ENCODE results near the gene STK17A.

Gene STK17A

DNA sequence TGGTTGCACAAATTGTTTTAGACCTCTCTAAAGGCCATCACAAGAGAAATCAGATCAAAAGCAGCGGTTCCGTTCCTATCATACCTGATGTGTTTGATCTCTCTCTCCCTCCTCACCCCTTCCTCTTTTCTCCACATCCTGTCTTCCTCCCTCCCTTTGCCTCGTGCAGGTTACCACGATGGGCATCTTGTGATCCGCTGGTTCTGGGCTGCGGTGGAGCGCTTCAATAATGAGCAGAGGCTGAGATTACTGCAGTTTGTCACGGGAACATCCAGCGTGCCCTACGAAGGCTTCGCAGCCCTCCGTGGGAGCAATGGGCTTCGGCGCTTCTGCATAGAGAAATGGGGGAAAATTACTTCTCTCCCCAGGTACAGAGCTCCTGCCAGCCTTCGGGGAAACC is 28.5 kb upstream of the STK17A start:
- no peak for ATAC-seq
- TF ChIP-seq OSR1 (CRISPR knock-in tag; IDR thresholded peaks at IDR 0.05) (no peak), SNAI2 (CRISPR knock-in tag; IDR thresholded peaks at IDR 0.05) (no peak)

DNA sequence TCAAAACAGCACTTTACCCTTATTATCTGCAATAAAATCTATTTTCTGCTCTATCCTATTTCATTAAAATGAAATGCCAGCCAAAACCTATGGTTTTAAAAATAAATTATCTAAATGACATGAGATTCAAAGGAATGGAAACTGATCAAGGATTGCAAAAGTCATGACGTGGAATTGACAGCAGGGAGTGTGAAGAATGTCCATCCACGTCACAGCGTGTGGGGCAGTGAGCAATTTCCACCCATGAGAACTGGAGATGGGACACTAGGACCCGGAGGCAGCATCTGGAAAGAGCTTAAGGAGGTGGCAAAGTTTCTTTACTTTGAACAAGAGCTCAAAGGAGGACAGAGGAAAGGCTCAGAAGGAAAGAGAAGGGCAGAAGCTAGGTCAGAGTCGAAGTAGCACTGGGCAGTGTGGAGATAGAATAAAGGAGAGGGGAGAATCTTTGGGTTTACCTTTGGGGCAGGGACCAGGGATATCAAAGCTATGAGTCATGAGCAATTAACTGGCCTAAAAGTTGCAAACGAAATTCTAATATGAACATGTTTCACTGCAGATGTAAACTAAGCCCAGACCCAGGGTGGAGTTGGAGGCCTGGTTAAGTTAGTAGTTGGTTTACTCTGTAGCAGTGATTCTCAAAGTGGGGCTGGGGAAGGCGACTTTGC is 24.9 kb upstream of the STK17A start:
- ATAC-seq = no peak
- TF ChIP-seq ZNF565 (CRISPR knock-in tag; conservative IDR thresholded peaks at IDR 0.05; ENCODE audit: low read depth) (no peak), PPARA (CRISPR knock-in tag; IDR thresholded peaks at IDR 0.05; ENCODE audit: borderline replicate concordance) (no peak), ZNF8 (CRISPR knock-in tag; IDR thresholded peaks at IDR 0.05) (no peak)
- TF ChIP-seq, protein P1, sequence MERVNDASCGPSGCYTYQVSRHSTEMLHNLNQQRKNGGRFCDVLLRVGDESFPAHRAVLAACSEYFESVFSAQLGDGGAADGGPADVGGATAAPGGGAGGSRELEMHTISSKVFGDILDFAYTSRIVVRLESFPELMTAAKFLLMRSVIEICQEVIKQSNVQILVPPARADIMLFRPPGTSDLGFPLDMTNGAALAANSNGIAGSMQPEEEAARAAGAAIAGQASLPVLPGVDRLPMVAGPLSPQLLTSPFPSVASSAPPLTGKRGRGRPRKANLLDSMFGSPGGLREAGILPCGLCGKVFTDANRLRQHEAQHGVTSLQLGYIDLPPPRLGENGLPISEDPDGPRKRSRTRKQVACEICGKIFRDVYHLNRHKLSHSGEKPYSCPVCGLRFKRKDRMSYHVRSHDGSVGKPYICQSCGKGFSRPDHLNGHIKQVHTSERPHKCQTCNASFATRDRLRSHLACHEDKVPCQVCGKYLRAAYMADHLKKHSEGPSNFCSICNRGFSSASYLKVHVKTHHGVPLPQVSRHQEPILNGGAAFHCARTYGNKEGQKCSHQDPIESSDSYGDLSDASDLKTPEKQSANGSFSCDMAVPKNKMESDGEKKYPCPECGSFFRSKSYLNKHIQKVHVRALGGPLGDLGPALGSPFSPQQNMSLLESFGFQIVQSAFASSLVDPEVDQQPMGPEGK (CRISPR knock-in tag; IDR thresholded peaks at IDR 0.05; ENCODE audit: borderline replicate concordance) = no peak
- TF ChIP-seq, protein P2, sequence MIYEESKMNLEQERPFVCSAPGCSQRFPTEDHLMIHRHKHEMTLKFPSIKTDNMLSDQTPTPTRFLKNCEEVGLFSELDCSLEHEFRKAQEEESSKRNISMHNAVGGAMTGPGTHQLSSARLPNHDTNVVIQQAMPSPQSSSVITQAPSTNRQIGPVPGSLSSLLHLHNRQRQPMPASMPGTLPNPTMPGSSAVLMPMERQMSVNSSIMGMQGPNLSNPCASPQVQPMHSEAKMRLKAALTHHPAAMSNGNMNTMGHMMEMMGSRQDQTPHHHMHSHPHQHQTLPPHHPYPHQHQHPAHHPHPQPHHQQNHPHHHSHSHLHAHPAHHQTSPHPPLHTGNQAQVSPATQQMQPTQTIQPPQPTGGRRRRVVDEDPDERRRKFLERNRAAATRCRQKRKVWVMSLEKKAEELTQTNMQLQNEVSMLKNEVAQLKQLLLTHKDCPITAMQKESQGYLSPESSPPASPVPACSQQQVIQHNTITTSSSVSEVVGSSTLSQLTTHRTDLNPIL (CRISPR knock-in tag; IDR thresholded peaks at IDR 0.05; ENCODE audit: low read depth) = no peak

DNA sequence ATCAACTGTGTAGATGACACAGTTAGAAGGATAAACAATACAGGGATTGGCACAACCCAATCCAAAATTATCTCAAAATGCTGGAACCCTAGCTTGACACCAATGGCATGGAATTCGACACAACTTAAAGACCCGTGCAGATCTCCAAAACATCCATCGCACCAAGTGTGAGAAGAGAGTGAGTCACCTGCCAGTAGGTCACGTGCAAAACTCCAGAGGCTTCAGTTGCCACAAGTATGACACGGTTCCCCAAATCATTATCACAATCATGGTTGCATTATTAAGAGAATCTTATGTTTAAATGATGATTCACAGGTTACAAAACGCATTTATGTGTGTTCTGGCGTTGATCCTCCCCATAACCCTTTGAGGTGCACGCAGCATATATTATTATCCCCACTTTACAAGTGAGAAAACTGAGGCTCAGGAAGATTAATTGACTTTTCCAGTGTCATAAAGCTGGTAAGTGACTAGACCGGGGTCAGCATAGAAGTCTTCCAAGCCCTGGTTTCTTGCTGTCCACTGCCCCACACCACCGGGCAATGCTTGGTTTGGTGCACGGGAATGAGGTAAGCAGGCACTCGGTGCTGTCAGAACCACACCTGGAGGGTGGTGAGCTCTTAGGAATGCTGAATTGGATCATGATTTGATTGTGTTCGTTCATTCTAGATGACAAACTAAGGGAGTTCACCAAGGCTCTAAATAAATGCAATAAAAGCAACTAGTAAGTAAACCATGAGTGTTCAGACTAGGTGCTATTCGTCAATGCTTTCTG is 23.6 kb upstream of the STK17A start:
- TF ChIP-seq ZNF565 (CRISPR knock-in tag; conservative IDR thresholded peaks at IDR 0.05; ENCODE audit: low read depth) = no peak
- TF ChIP-seq GLIS3 (CRISPR knock-in tag; IDR thresholded peaks at IDR 0.05) = no peak
- no peak for TF ChIP-seq ZNF70 (CRISPR knock-in tag; IDR thresholded peaks at IDR 0.05)
- no peak for TF ChIP-seq TOX (CRISPR knock-in tag; IDR thresholded peaks at IDR 0.05; ENCODE audit: borderline replicate concordance)
- TF ChIP-seq ZC3H10 (CRISPR knock-in tag; IDR thresholded peaks at IDR 0.05) = no peak
- no peak for TF ChIP-seq ZFP30 (CRISPR knock-in tag; IDR thresholded peaks at IDR 0.05)
- no peak for TF ChIP-seq ESRRG (CRISPR knock-in tag; IDR thresholded peaks at IDR 0.05)
- no peak for TF ChIP-seq ZFP3 (CRISPR knock-in tag; IDR thresholded peaks at IDR 0.05)
- no peak for ATAC-seq

DNA sequence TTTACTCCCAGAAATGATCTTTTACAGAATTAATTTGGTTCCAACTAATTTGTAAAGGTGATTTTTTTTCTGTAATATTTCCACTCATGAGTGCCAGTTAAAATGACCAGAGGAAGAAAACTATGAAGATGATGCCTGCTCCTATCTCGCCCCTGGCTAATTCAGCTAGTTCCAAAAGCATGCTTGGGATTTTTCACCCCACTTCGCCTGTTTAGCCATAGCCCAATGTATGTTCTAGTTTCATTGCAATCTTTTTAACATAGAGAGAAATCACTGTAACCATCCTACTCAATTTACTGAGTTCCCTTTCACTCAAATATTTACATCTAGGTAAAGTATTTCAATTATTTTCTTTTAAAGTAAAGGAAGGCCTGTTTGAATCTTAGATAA is 23.0 kb upstream of the STK17A start:
- no peak for ATAC-seq

More for the DNA sequence above, 23.0 kb upstream of the STK17A start:
- TF ChIP-seq OSR1 (CRISPR knock-in tag; IDR thresholded peaks at IDR 0.05) = no peak
- TF ChIP-seq TSHZ2 (CRISPR knock-in tag; IDR thresholded peaks at IDR 0.05) = no peak
- TF ChIP-seq, protein P3, sequence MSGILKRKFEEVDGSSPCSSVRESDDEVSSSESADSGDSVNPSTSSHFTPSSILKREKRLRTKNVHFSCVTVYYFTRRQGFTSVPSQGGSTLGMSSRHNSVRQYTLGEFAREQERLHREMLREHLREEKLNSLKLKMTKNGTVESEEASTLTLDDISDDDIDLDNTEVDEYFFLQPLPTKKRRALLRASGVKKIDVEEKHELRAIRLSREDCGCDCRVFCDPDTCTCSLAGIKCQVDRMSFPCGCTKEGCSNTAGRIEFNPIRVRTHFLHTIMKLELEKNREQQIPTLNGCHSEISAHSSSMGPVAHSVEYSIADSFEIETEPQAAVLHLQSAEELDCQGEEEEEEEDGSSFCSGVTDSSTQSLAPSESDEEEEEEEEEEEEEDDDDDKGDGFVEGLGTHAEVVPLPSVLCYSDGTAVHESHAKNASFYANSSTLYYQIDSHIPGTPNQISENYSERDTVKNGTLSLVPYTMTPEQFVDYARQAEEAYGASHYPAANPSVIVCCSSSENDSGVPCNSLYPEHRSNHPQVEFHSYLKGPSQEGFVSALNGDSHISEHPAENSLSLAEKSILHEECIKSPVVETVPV (CRISPR knock-in tag; IDR thresholded peaks at IDR 0.05) = no peak
- no peak for TF ChIP-seq BACH2 (CRISPR knock-in tag; IDR thresholded peaks at IDR 0.05; ENCODE audit: borderline replicate concordance)
- no peak for TF ChIP-seq ZNF70 (CRISPR knock-in tag; IDR thresholded peaks at IDR 0.05)
- TF ChIP-seq ESRRG (CRISPR knock-in tag; IDR thresholded peaks at IDR 0.05) = no peak
- no peak for TF ChIP-seq ZFP3 (CRISPR knock-in tag; IDR thresholded peaks at IDR 0.05)
- TF ChIP-seq CSDC2 (CRISPR knock-in tag; IDR thresholded peaks at IDR 0.05) = no peak
- TF ChIP-seq ZNF8 (CRISPR knock-in tag; IDR thresholded peaks at IDR 0.05) = no peak
- TF ChIP-seq TOX (CRISPR knock-in tag; IDR thresholded peaks at IDR 0.05; ENCODE audit: borderline replicate concordance) = no peak
- TF ChIP-seq ZNF565 (CRISPR knock-in tag; conservative IDR thresholded peaks at IDR 0.05; ENCODE audit: low read depth) = no peak
- TF ChIP-seq TCF4 (CRISPR knock-in tag; IDR thresholded peaks at IDR 0.05; ENCODE audit: borderline replicate concordance) = no peak
- TF ChIP-seq PPARA (CRISPR knock-in tag; IDR thresholded peaks at IDR 0.05; ENCODE audit: borderline replicate concordance) = no peak

All from SK-N-SH treated with all-trans-retinoic acid at 6 μM for 48 hours (cell line).